Nephron progenitor cell (in vitro differentiated cells): ENCODE results near the gene CA10.
A peak's percentile ranks its signal among the peaks of the same experiment; 100 is the strongest.

Experiments
- DNase-seq: peaks from one replicate; pipeline ENCODE4 v3.0.0; 2021
- H3K27ac Mint-ChIP-seq: 2 replicates; pipeline ENCODE4 v1.8.0; 2021; ENCODE audit warnings: mild to moderate bottlenecking, moderate library complexity, mixed read lengths
- H3K27me3 Mint-ChIP-seq: 2 replicates; pipeline ENCODE4 v1.8.0; 2021; ENCODE audit warnings: mild to moderate bottlenecking, low read depth, mixed read lengths; ENCODE audit not compliant: poor library complexity
- H3K36me3 Mint-ChIP-seq: 2 replicates; pipeline ENCODE4 v1.8.0; 2021; ENCODE audit warnings: low read depth, mixed read lengths
- H3K4me1 Mint-ChIP-seq: 2 replicates; pipeline ENCODE4 v1.8.0; 2021; ENCODE audit warnings: mixed read lengths
- H3K4me3 Mint-ChIP-seq: 2 replicates; pipeline ENCODE4 v1.8.0; 2021; ENCODE audit warnings: mild to moderate bottlenecking, moderate library complexity, mixed read lengths
- H3K9me3 Mint-ChIP-seq: 2 replicates; pipeline ENCODE4 v1.8.0; 2021; ENCODE audit warnings: mild to moderate bottlenecking, moderate library complexity, mixed read lengths
- CTCF ChIP-seq: fragments of 200-600 bp; sonication (generic); IDR thresholded peaks from 2 replicates; pipeline ENCODE4 v1.5.0; 2021; ENCODE audit warnings: antibody characterized with exemption

The CA10 gene

GRCh38 chr17:51660266-51660665 lies 498.2 kb downstream of the CA10 start:
- H3K4me1 Mint-ChIP-seq = no peaks in the 10 kb centered on the region
- TF ChIP-seq CTCF = no peak

GRCh38 chr17:51657224-51657623 lies 501.3 kb downstream of the CA10 start:
- H3K9me3 Mint-ChIP-seq = no peaks in the 10 kb centered on the region
- H3K27me3 Mint-ChIP-seq = peaks cover 24% of the 10 kb centered on the region
- DNase-seq = no peak
- no peak overlapping the region for H3K27ac Mint-ChIP-seq
- H3K4me1 Mint-ChIP-seq = peaks cover 5% of the 10 kb centered on the region
- no peaks in the 10 kb centered on the region for H3K36me3 Mint-ChIP-seq
- no peak overlapping the region for H3K4me3 Mint-ChIP-seq
- TF ChIP-seq CTCF = no peak

More at GRCh38 chr17:51660266-51660665, 498.2 kb downstream of the CA10 start:
- no peaks in the 10 kb centered on the region for H3K9me3 Mint-ChIP-seq
- DNase-seq = no peak
- H3K27ac Mint-ChIP-seq = no peak overlapping the region
- peaks cover 32% of the 10 kb centered on the region for H3K27me3 Mint-ChIP-seq
- no peak overlapping the region for H3K4me3 Mint-ChIP-seq
- H3K36me3 Mint-ChIP-seq = no peaks in the 10 kb centered on the region

DNA sequence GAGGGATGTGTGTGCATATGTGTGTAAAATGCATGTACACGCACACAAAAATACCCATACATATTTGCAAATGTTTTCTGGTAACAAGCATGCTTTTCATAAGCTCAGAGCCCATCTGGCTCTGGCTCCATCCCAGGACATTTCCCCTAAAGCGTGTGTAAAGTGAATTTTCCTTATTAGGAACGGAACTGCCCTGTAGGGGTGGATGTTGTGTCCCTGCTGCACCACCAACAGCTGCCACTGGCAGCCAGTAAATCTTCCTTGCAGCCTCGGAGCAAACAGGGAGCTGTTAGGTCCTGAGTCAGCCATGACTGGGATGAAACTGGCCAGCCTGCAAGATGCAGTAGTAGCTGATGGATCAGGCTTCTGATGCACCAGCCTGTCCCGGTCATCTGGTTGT lies 504.6 kb downstream of the CA10 start:
- Mint-ChIP-seq H3K27ac (no peak overlapping the region), H3K4me1 (peaks cover 5% of the 10 kb centered on the region), H3K36me3 (no peaks in the 10 kb centered on the region), H3K27me3 (peaks cover 27% of the 10 kb centered on the region), H3K4me3 (no peak overlapping the region), H3K9me3 (no peaks in the 10 kb centered on the region)
- peak; percentile 17 for TF ChIP-seq CTCF
- DNase-seq = peak; percentile 36

GRCh38 chr17:51652529-51652928 lies 506.0 kb downstream of the CA10 start:
- Mint-ChIP-seq H3K27me3 (peaks cover 30% of the 10 kb centered on the region), H3K4me3 (no peak overlapping the region)

DNA sequence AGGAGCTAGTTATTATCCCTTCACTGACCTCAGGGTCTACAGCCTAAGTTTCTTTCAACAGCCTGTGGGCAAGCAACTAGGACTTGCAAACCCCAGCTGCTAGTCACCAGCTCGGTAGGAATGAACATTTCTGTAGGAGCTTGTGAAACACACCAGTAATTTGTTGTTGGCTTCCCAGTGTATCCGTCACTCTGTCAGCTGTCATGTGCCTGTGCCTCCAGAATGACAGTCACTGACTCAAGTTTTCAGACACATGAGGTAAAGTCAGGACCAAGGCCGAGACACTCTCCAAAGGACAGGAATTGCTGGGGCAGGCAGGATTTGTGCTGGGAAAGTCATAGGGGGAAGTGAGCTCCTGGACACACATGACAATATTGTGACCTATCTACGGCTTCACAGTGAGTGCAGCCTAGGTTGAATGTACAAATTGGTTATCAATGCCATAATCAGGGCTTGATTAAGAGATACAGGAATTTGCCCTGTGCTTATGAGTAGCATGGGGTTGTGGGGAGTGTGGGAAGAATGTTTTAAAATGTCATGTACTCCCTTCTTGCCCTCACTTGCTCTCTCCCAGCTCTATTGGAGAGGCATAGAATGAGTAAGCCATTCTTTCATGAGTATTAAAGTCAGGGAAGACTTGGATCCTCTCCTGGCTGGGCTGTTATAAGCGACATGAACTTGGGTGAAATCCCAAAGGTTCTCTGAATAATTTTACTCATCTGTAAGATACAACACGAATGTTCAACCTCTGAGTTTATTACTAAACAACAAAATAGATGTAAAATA lies 506.8 kb downstream of the CA10 start:
- no peaks in the 10 kb centered on the region for H3K9me3 Mint-ChIP-seq

More at GRCh38 chr17:51652529-51652928, 506.0 kb downstream of the CA10 start:
- no peak for DNase-seq
- H3K9me3 Mint-ChIP-seq = no peaks in the 10 kb centered on the region
- H3K36me3 Mint-ChIP-seq = no peaks in the 10 kb centered on the region
- TF ChIP-seq CTCF = no peak
- H3K4me1 Mint-ChIP-seq = peaks cover 5% of the 10 kb centered on the region
- no peak overlapping the region for H3K27ac Mint-ChIP-seq

More for the DNA sequence above, 506.8 kb downstream of the CA10 start:
- Mint-ChIP-seq H3K36me3 (no peaks in the 10 kb centered on the region), H3K4me1 (peaks cover 10% of the 10 kb centered on the region), H3K27ac (no peak overlapping the region), H3K4me3 (no peak overlapping the region), H3K27me3 (peaks cover 25% of the 10 kb centered on the region)
- no peak for TF ChIP-seq CTCF
- no peak for DNase-seq
